Endothelial cell of umbilical vein (primary cell): ENCODE measurements around the gene MTRF1. TPM values are rescaled to one million over a fixed set of nuclear protein-coding genes. Genes with fewer than 3 reads are reported as not detected.
A peak's percentile ranks its signal among the peaks of the same experiment; 100 is the strongest.

ENCODE experiments used
- BruUV-seq: library from RNA; stranded (reverse); fragments of 400-500 nt; replicated peaks from 2 replicates; lab custom pipeline; 2021; lab: Mats Ljungman, UMichigan
- CTCF ChIA-PET: fragments of 300-600, 350-600 bp; sonication (Branson Sonifier 250); formaldehyde crosslinking; loops from one replicate; lab custom pipeline; 2021; ENCODE audit warnings: antibody characterized with exemption, inconsistent platforms; lab: Charles Lee
- POLR2A ChIA-PET: fragments of 300-600, 350-600 bp; sonication (Branson Sonifier 250); formaldehyde crosslinking; loops from one replicate; lab custom pipeline; 2021; ENCODE audit warnings: antibody characterized with exemption, inconsistent platforms; lab: Charles Lee
- DNase-seq: peaks from one replicate; pipeline ENCODE4 v3.0.0-alpha.2; 2011; ENCODE audit warnings: low read depth, low spot score
- FAIRE-seq: peaks from 2 replicates; lab custom pipeline; 2011; peaks lifted over from hg19 to GRCh38; lab: Jason Lieb, UNC
- H2AFZ ChIP-seq: 2 replicates; pipeline ENCODE4 v1.6.0; 2012; ENCODE audit warnings: low read depth, low read length, control low read depth, inconsistent platforms
- H3K27ac ChIP-seq: 2 replicates; pipeline ENCODE4 v1.5.1; 2011; ENCODE audit warnings: low read depth, mild to moderate bottlenecking, control low read depth, low read length, moderate library complexity; ENCODE audit not compliant: insufficient read depth
- H3K27me3 ChIP-seq, 2 experiments: 2 replicates each; pipeline versions ENCODE4 v1.6.0 to v1.6.1; 2011; ENCODE audit warnings: low read length in 2 of 2, mixed read lengths in 1 of 2; ENCODE audit not compliant: control insufficient read depth in 2 of 2, insufficient read depth in 2 of 2
- H3K36me3 ChIP-seq, 2 experiments: 2 replicates in 1 of 2; 3 replicates in 1 of 2; pipeline ENCODE4 v1.5.1; 2011; ENCODE audit warnings: low read length in 2 of 2, mild to moderate bottlenecking in 1 of 2, moderate library complexity in 1 of 2; ENCODE audit not compliant: control insufficient read depth in 2 of 2, insufficient read depth in 2 of 2; ENCODE audit errors: extremely low read depth in 1 of 2
- H3K4me1 ChIP-seq: 3 replicates; pipeline ENCODE4 v1.5.1; 2011; ENCODE audit warnings: mild to moderate bottlenecking, low read length; ENCODE audit not compliant: control insufficient read depth, insufficient read depth; ENCODE audit errors: extremely low read depth
- H3K4me2 ChIP-seq: 2 replicates; pipeline ENCODE4 v1.6.1; 2011; ENCODE audit warnings: low read length, control low read depth, mixed read lengths; ENCODE audit not compliant: insufficient read depth
- H3K4me3 ChIP-seq, 3 experiments: fragments of 200-600 bp in 1 of 3; sonication (generic), shearing (Covaris generic) in 1 of 3; replicated peaks in 1 of 3; 2 replicates each; pipeline ENCODE4 v1.5.1; 2011 to 2016; ENCODE audit warnings: control low read depth in 3 of 3, low read length in 3 of 3, mild to moderate bottlenecking in 2 of 3, inconsistent platforms in 1 of 3, low read depth in 1 of 3, moderate library complexity in 1 of 3; ENCODE audit not compliant: insufficient read depth in 1 of 3
- H3K79me2 ChIP-seq: 2 replicates; pipeline ENCODE4 v1.6.0; 2012; ENCODE audit warnings: low read length, inconsistent platforms; ENCODE audit not compliant: control insufficient read depth, insufficient read depth
- H3K9ac ChIP-seq: replicated peaks from 2 replicates; pipeline ENCODE3; 2011; ENCODE audit warnings: low read length, control low read depth; ENCODE audit not compliant: insufficient read depth; ENCODE audit errors: extremely low read depth
- H3K9me1 ChIP-seq: replicated peaks from 3 replicates; pipeline ENCODE4 v1.6.0; 2011; ENCODE audit warnings: mild to moderate bottlenecking, low read length; ENCODE audit not compliant: control insufficient read depth, insufficient read depth; ENCODE audit errors: extremely low read depth
- H3K9me3 ChIP-seq: replicated peaks from 2 replicates; pipeline ENCODE4 v1.5.1; 2012; ENCODE audit warnings: low read length, inconsistent platforms; ENCODE audit not compliant: control insufficient read depth, insufficient read depth
- H4K20me1 ChIP-seq: replicated peaks from 2 replicates; pipeline ENCODE3; 2011; ENCODE audit warnings: mild to moderate bottlenecking, low read length; ENCODE audit not compliant: control insufficient read depth, insufficient read depth; ENCODE audit errors: extremely low read depth
- CTCF ChIP-seq, 2 donors: IDR thresholded peaks; 1 replicate in 1 of 2; 2 replicates in 1 of 2; pipeline ENCODE4 v1.5.1; 2011; ENCODE audit warnings: low read length in 2 of 2, mild to moderate bottlenecking in 2 of 2, moderate library complexity in 2 of 2, control low read depth in 1 of 2, inconsistent platforms in 1 of 2, low read depth in 1 of 2; ENCODE audit not compliant: insufficient read depth in 1 of 2; ENCODE audit errors: extremely low read depth in 1 of 2
- EZH2 ChIP-seq: IDR thresholded peaks from 2 replicates; pipeline ENCODE4 v1.6.1; 2012; ENCODE audit warnings: borderline replicate concordance, low read depth, mild to moderate bottlenecking, moderate library complexity, low read length, inconsistent platforms; ENCODE audit not compliant: severe bottlenecking
- FOS ChIP-seq: IDR thresholded peaks from 2 replicates; pipeline ENCODE4 v1.6.1; 2011; ENCODE audit warnings: mild to moderate bottlenecking, low read length, moderate library complexity, borderline replicate concordance; ENCODE audit not compliant: insufficient read depth
- GATA2 ChIP-seq: IDR thresholded peaks from 2 replicates; pipeline ENCODE4 v1.7.0; 2011; ENCODE audit warnings: low read depth, mild to moderate bottlenecking, moderate library complexity, mixed read lengths, low read length; ENCODE audit not compliant: insufficient read length, insufficient read depth
- JUN ChIP-seq: IDR thresholded peaks from 2 replicates; pipeline ENCODE4 v1.6.1; 2011; ENCODE audit warnings: borderline replicate concordance, low read depth; ENCODE audit not compliant: insufficient read length, insufficient read depth
- MYC ChIP-seq: IDR thresholded peaks from one replicate; pipeline ENCODE4 v1.6.1; 2011; ENCODE audit warnings: mild to moderate bottlenecking, low read depth, low read length
- POLR2A ChIP-seq: IDR thresholded peaks from 2 replicates; pipeline ENCODE4 v1.6.1; 2012; ENCODE audit warnings: low read depth, mild to moderate bottlenecking, control low read depth, low read length
- POLR2AphosphoS5 ChIP-seq: IDR thresholded peaks from 2 replicates; pipeline ENCODE4 v1.6.1; 2012; ENCODE audit warnings: low read depth, mild to moderate bottlenecking, control low read depth, low read length, moderate library complexity; ENCODE audit not compliant: insufficient read depth
- dilution Hi-C: fragments of 300-500 bp; cut with MboI; formaldehyde crosslinking; loops from one replicate; pipeline ENCODE4 v1.15.0; 2019; ENCODE audit warnings: low sequenced_read_pairs; ENCODE audit not compliant: extremely low pct_ligation_motif_present
- intact Hi-C: fragments of 100-400 bp; cut with micrococcal nuclease; formaldehyde crosslinking; loops from one replicate; pipeline ENCODE4 v1.10.0; 2022
- polyA plus RNA-seq, 4 experiments: library from polyadenylated mRNA; depleted of rRNA in 3 of 4; stranded (reverse) in 3 of 4; unstranded in 1 of 4; fragments of >200 nt; gene quantifications; 2 replicates each; pipeline versions ENCODE4 v1.2.1 to v1.2.3, GENCODE V29; 2011 to 2012; ENCODE audit warnings: missing spikeins in 1 of 4
- total RNA-seq: library from RNA; stranded (reverse); gene quantifications from 2 replicates; pipeline ENCODE4 v1.2.3, GENCODE V29; 2021
- TF ChIP-seq, protein P1 (sequence below): IDR thresholded peaks from 2 replicates; pipeline ENCODE4 v1.6.1; 2011; ENCODE audit not compliant: insufficient read depth, insufficient read length

Gene MTRF1
- total and polyA plus RNA-seq, 2 donors (not counting 3 experiments of a cell fraction or from before 2014, with no cell fraction given) = 8.0 to 16.3 TPM

- FAIRE-seq (no peak), DNase-seq (no peak)
- peaks cover 19% of the 10 kb centered on the region for H3K79me2 ChIP-seq
- H2AFZ ChIP-seq = no peak overlapping the region
- BruUV-seq = no TSS peak
- CTCF ChIA-PET = no interaction called here
- dilution Hi-C loops = no loop called here
- intact Hi-C loops = no loop called here
- no peaks in the 10 kb centered on the region for H3K9me1 ChIP-seq
- no peaks in the 10 kb centered on the region for H3K27me3 ChIP-seq
- H3K4me1 ChIP-seq = peaks cover 20% of the 10 kb centered on the region
- TF ChIP-seq POLR2AphosphoS5 = no peak
- H3K36me3 ChIP-seq = no peaks in the 10 kb centered on the region
- H3K4me2 ChIP-seq = no peak overlapping the region
- no peak overlapping the region for H3K4me3 ChIP-seq
- POLR2A ChIA-PET = no interaction called here
- no peak overlapping the region for H3K9ac ChIP-seq
- H3K9me3 ChIP-seq = no peaks in the 10 kb centered on the region
- H4K20me1 ChIP-seq = no peaks in the 10 kb centered on the region
- no peak overlapping the region for H3K27ac ChIP-seq
These were observed 44.7 kb upstream of the MTRF1 start for GRCh38 chr13:41307884-41308640.

- Histone ChIP-seq H4K20me1 (no peaks in the 10 kb centered on the region), H3K4me3 (no peak overlapping the region), H3K27ac (no peak overlapping the region), H3K4me2 (peak overlapping the region; percentile 47), H3K27me3 (no peaks in the 10 kb centered on the region), H3K79me2 (peaks cover 4% of the 10 kb centered on the region), H3K36me3 (no peaks in the 10 kb centered on the region), H3K4me1 (peaks cover 14% of the 10 kb centered on the region), H3K9ac (no peak overlapping the region), H3K9me1 (no peaks in the 10 kb centered on the region), H2AFZ (peak overlapping the region; percentile 73), H3K9me3 (no peaks in the 10 kb centered on the region)
- FAIRE-seq (peak; percentile 78), DNase-seq (peak; percentile 63)
- TF ChIP-seq FOS (no peak), GATA2 (no peak), JUN (no peak), POLR2AphosphoS5 (no peak), EZH2 (no peak), CTCF (IDR thresholded peaks at IDR 0.05; ENCODE audit: extremely low read depth in 1 of 2, insufficient read depth in 1 of 2, low read depth in 1 of 2, low read length in 2 of 2) (no peak), POLR2A (no peak), MYC (no peak)
- TF ChIP-seq, protein P1, sequence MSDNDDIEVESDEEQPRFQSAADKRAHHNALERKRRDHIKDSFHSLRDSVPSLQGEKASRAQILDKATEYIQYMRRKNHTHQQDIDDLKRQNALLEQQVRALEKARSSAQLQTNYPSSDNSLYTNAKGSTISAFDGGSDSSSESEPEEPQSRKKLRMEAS = no peak
- ChIA-PET CTCF (no interaction called here), POLR2A (no interaction called here)
- intact Hi-C loops (no loop called here), dilution Hi-C loops (no loop called here)
- BruUV-seq = no TSS peak
These were observed 43.1 kb upstream of the MTRF1 start for GRCh38 chr13:41306271-41307145.
